Lung microvascular endothelial cell (primary cell): ENCODE results near the gene ADARB2. TPM values are rescaled to one million over a fixed set of nuclear protein-coding genes. Genes with fewer than 3 reads are reported as not detected.
"Not testable (repeated sequence)": the region's sequence is repeated elsewhere in the genome, so short reads cannot be mapped to it uniquely, and the experiment has no call there.

Experiments used
- DNase-seq, 2 donors: peaks; one replicate each; pipeline versions ENCODE4 v3.0.0 to v3.0.0-alpha.2; 2010; ENCODE audit warnings: low read depth in 2 of 2
- total RNA-seq: library from RNA; depleted of rRNA; stranded (reverse); fragments of >200 nt; gene quantifications from 2 replicates; pipeline ENCODE4 v1.2.1, GENCODE V29; 2014

Gene ADARB2
- total RNA-seq, 1 donor from 2014 or later = 2.0 TPM

- not testable (repeated sequence) for DNase-seq
Measured at GRCh38 chr10:1617376-1618317, 119.7 kb downstream of the ADARB2 start.

GRCh38 chr10:1616701-1617100 is 120.6 kb downstream of the ADARB2 start:
- not testable (repeated sequence) for DNase-seq

GRCh38 chr10:1615186-1615954 is 122.0 kb downstream of the ADARB2 start:
- DNase-seq = no peak

GRCh38 chr10:1613511-1613910 is 123.8 kb downstream of the ADARB2 start:
- no peak for DNase-seq

- DNase-seq = no peak
Measured at GRCh38 chr10:1612908-1613307, 124.4 kb downstream of the ADARB2 start.

- no peak for DNase-seq
Measured at GRCh38 chr10:1611936-1612550, 125.3 kb downstream of the ADARB2 start.

- no peak for DNase-seq
Measured at GRCh38 chr10:1610986-1611770, 126.1 kb downstream of the ADARB2 start.

- no peak for DNase-seq
Measured at GRCh38 chr10:1609648-1609970, 127.7 kb downstream of the ADARB2 start.

GRCh38 chr10:1608851-1609647 is 128.3 kb downstream of the ADARB2 start:
- DNase-seq = no peak

GRCh38 chr10:1608408-1608807 is 128.9 kb downstream of the ADARB2 start:
- no peak for DNase-seq

GRCh38 chr10:1607466-1607865 is 129.9 kb downstream of the ADARB2 start:
- no peak for DNase-seq

- DNase-seq = no peak
Measured at GRCh38 chr10:1605999-1606940, 131.1 kb downstream of the ADARB2 start.

- no peak for DNase-seq
Measured at GRCh38 chr10:1605121-1605520, 132.2 kb downstream of the ADARB2 start.

GRCh38 chr10:1604246-1604645 is 133.1 kb downstream of the ADARB2 start:
- DNase-seq = no peak

GRCh38 chr10:1603181-1603580 is 134.1 kb downstream of the ADARB2 start:
- DNase-seq = no peak

- DNase-seq = no peak
Measured at GRCh38 chr10:1602037-1602484, 135.3 kb downstream of the ADARB2 start.

GRCh38 chr10:1601406-1601805 is 135.9 kb downstream of the ADARB2 start:
- DNase-seq = no peak

- DNase-seq = no peak
Measured at GRCh38 chr10:1600861-1601260, 136.5 kb downstream of the ADARB2 start.

- DNase-seq = no peak
Measured at GRCh38 chr10:1598393-1599153, 138.8 kb downstream of the ADARB2 start.
